Tibial artery (tissue), 4 donors: ENCODE data around the gene PPP1R8.
"Not testable (repeated sequence)": the region's sequence is repeated elsewhere in the genome, so short reads cannot be mapped to it uniquely, and the experiment has no call there.

ENCODE experiments used
- DNase-seq, 2 donors: peaks; one replicate each; pipeline ENCODE4 v3.0.0-alpha.2; 2019
- H3K27ac ChIP-seq, 2 donors: fragments of 200-600 bp; sonication (generic) in 1 of 2; 1 replicate in 1 of 2; 2 replicates in 1 of 2; pipeline ENCODE4 v1.5.1; 2018 to 2019; ENCODE audit warnings: mild to moderate bottlenecking in 1 of 2
- H3K27me3 ChIP-seq, 2 donors: fragments of 200-600 bp; sonication (generic) in 1 of 2; one replicate each; pipeline versions ENCODE4 v1.5.1 to v1.6.0; 2016 to 2019
- H3K36me3 ChIP-seq, 3 donors: fragments of 200-600 bp; sonication (generic) in 2 of 3; one replicate each; pipeline ENCODE4 v1.5.1; 2016 to 2019; ENCODE audit warnings: mild to moderate bottlenecking in 2 of 3
- H3K4me1 ChIP-seq, 4 donors: fragments of 200-600 bp; sonication (generic) in 2 of 4; 1 replicate in 3 of 4; 2 replicates in 1 of 4; pipeline ENCODE4 v1.5.1; 2016 to 2019
- H3K4me3 ChIP-seq, 2 donors: fragments of 200-600 bp; sonication (generic) in 1 of 2; 1 replicate in 1 of 2; 2 replicates in 1 of 2; pipeline ENCODE4 v1.5.1; 2018 to 2019; ENCODE audit warnings: mild to moderate bottlenecking in 2 of 2
- H3K9me3 ChIP-seq, 3 donors: fragments of 200-600 bp; sonication (generic) in 1 of 3; one replicate each; pipeline ENCODE4 v1.5.1; 2016 to 2019
- intact Hi-C: fragments of 100-400 bp; cut with DNase I; formaldehyde crosslinking; loops from one replicate; pipeline ENCODE4 v1.15.0; 2023; ENCODE audit warnings: low total_unique reads
- TF ChIP-seq, protein P1 (sequence below), 2 experiments: fragments of 200-600 bp in 1 of 2; fragments of 450-650 bp in 1 of 2; IDR thresholded peaks; one replicate each; pipeline ENCODE4 v1.5.1; 2017 to 2019; ENCODE audit warnings: antibody characterized with exemption in 2 of 2, mild to moderate bottlenecking in 1 of 2, moderate library complexity in 1 of 2

PPP1R8 gene

GRCh38 chr1:27824411-27824810 is 6.2 kb upstream of the PPP1R8 start:
- TF ChIP-seq, protein P1, sequence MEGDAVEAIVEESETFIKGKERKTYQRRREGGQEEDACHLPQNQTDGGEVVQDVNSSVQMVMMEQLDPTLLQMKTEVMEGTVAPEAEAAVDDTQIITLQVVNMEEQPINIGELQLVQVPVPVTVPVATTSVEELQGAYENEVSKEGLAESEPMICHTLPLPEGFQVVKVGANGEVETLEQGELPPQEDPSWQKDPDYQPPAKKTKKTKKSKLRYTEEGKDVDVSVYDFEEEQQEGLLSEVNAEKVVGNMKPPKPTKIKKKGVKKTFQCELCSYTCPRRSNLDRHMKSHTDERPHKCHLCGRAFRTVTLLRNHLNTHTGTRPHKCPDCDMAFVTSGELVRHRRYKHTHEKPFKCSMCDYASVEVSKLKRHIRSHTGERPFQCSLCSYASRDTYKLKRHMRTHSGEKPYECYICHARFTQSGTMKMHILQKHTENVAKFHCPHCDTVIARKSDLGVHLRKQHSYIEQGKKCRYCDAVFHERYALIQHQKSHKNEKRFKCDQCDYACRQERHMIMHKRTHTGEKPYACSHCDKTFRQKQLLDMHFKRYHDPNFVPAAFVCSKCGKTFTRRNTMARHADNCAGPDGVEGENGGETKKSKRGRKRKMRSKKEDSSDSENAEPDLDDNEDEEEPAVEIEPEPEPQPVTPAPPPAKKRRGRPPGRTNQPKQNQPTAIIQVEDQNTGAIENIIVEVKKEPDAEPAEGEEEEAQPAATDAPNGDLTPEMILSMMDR (IDR thresholded peaks at IDR 0.05): no peak
- peaks cover 16 to 56% (median 42%) of the 10 kb centered on the region in 3 donors for H3K36me3 ChIP-seq

DNA sequence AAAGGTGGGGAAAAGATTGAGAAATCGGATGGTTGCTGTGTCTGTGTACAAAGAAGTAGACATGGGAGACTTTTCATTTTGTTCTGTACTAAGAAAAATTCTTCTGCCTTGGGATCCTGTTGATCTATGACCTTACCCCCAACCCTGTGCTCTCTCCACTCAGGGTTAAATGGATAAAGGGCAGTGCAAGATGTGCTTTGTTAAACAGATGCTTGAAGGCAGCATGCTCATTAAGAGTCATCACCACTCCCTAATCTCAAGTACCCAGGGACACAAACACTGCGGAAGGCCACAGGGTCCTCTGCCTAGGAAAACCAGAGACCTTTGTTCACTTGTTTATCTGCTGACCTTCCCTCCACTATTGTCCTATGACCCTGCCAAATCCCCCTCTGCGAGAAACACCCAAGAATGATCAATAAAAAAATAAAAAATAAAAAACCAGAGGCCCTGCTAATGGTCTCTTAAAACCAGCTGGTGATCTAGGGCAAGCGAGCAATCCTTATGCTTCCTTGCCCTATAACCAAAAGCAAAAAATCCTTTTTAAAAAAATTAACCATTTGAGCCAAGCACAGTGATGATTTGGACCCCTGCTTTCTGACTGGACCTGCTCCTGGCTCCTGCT is 1.1 kb upstream of the PPP1R8 start:
- H3K27ac ChIP-seq, DNase-seq, H3K27me3 ChIP-seq, intact Hi-C loops, H3K9me3 ChIP-seq, H3K4me3 ChIP-seq: not testable (repeated sequence)
- peaks cover 0 to 17% (median 15%) of the 10 kb centered on the region in 4 donors for H3K4me1 ChIP-seq
- H3K36me3 ChIP-seq: peaks cover 10 to 25% (median 18%) of the 10 kb centered on the region in 3 donors

More at GRCh38 chr1:27824411-27824810, 6.2 kb upstream of the PPP1R8 start:
- no peak for DNase-seq
- Histone ChIP-seq H3K27ac (no peak overlapping the region), H3K4me1 (no peaks in the 10 kb centered on the region), H3K27me3 (no peaks in the 10 kb centered on the region), H3K4me3 (no peak overlapping the region), H3K9me3 (no peaks in the 10 kb centered on the region)
- intact Hi-C loops: no loop called here

DNA sequence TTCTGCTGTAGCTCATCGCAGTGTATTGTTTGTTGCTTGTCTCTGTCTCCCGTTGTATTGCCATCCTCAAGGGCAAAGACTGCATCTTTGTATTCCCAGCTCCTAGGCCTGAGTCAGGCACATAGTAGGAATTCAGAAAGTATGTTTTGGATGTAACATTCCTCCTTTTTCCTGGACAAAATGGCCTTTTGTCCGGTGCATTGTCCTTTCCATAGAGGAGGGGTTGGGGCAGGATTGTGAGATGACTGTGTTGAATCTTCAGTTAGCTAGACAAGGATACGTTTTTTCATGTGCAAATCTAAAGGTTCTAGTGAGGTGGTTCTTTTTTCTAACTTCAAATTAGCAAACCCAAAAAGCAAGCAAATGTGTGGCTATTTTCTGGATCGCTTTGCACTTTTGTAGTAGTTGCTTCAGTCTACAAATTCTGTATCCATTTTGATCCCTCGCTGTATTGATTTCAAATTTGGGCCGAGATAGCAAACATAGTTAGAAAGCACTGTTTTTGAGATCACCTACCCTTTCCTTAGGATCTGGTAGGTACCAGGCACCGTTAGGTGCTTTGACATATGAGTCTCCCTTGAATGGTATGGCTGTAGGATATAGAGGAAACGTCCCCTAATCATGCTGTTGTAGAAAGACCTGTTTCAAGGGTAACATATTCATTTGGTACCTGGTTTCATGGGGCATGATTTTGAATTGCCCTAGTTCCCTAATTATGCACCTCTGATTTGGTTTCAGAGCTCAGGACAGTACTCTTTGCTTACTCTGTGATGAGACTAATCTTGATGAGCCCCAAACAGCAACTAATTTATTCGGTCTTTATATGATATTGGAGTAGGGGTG is 1.2 kb downstream of the PPP1R8 start:
- intact Hi-C loops: no loop called here
- no peak for DNase-seq

DNA sequence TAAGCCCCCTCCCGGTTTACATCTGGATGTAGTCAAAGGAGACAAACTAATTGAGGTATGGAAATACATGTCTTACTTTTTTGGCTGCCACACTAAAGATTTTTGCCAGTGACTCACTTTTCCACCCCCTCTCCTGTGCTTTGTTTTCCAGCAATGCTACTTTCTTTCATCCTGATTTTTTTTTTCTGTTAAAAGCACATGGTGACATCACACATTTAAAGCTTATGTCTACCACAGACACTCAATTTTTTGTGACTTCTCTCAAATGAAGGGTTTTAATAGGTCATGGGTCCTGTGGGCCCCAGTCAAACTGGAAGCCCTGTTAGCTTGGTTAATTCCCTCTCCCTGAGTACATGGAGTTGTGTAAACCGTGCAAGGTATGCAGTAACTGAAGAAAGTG is 2.2 kb downstream of the PPP1R8 start:
- TF ChIP-seq, protein P1 (IDR thresholded peaks at IDR 0.05): no peak
- H3K27me3 ChIP-seq: no peaks in the 10 kb centered on the region
- intact Hi-C loops: no loop called here
- H3K27ac ChIP-seq: no peak overlapping the region
- no peaks in the 10 kb centered on the region for H3K9me3 ChIP-seq
- peaks cover 10 to 27% (median 21%) of the 10 kb centered on the region in 3 donors for H3K36me3 ChIP-seq
- DNase-seq: no peak
- no peak overlapping the region for H3K4me3 ChIP-seq
- peaks cover 0 to 20% (median 15%) of the 10 kb centered on the region in 4 donors for H3K4me1 ChIP-seq

More for the DNA sequence above, 1.2 kb downstream of the PPP1R8 start:
- Histone ChIP-seq H3K36me3 (peaks cover 10 to 25% (median 21%) of the 10 kb centered on the region in 3 donors), H3K9me3 (no peaks in the 10 kb centered on the region), H3K4me1 (peaks cover 0 to 20% (median 15%) of the 10 kb centered on the region in 4 donors), H3K27me3 (no peaks in the 10 kb centered on the region), H3K4me3 (peak overlapping the region; percentile 84 to 96), H3K27ac (peak overlapping the region in 1 of 2 donors; percentile 83)
- TF ChIP-seq, protein P1 (IDR thresholded peaks at IDR 0.05): no peak

GRCh38 chr1:27833470-27833869 is 2.9 kb downstream of the PPP1R8 start:
- intact Hi-C loops: no loop called here
- no peak for DNase-seq
- TF ChIP-seq, protein P1 (IDR thresholded peaks at IDR 0.05): no peak
- Histone ChIP-seq H3K36me3 (peaks cover 10 to 28% (median 21%) of the 10 kb centered on the region in 3 donors), H3K4me1 (peaks cover 0 to 20% (median 15%) of the 10 kb centered on the region in 4 donors), H3K9me3 (no peaks in the 10 kb centered on the region), H3K4me3 (no peak overlapping the region), H3K27ac (no peak overlapping the region), H3K27me3 (no peaks in the 10 kb centered on the region)

DNA sequence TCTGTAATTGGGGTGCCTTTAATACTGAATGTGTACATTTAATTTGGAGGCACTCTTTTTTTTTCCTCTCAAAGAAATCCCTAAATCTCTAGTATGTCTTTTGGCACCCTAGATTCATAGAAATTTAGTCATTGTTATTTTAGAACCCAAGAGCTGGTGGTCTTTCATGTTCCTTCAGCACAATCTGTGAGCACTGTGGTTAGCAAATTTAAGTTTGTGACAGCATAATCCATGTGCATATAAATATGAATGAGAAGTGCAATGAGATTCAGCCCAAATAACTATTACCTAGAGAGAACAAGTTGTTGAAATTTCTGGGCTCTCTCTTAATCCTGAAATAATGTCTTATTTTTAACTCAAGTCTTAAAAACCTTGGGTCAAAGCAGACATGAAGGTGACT is 4.5 kb downstream of the PPP1R8 start:
- Histone ChIP-seq H3K4me1 (peaks cover 0 to 20% (median 14%) of the 10 kb centered on the region in 4 donors), H3K36me3 (peaks cover 14 to 44% (median 34%) of the 10 kb centered on the region in 3 donors), H3K27me3 (no peaks in the 10 kb centered on the region), H3K9me3 (no peaks in the 10 kb centered on the region), H3K4me3 (no peak overlapping the region), H3K27ac (no peak overlapping the region)
- TF ChIP-seq, protein P1 (IDR thresholded peaks at IDR 0.05): no peak
- intact Hi-C loops: no loop called here
- no peak for DNase-seq
